Measurements from ENCODE around the gene CSAD.

CSAD gene

GRCh38 chr12:53176750-53177149, 4.0 kb downstream of the CSAD start:
- ChIA-PET CTCF (interaction anchor here (1.3 to 16.2 kb wide), 7 partner anchors 11 to 112 kb away, joined by 3 to 147 read pairs (median 3); no protein-coding TSS in a partner anchor), POLR2A (interaction anchor here (0.7 kb wide), 1 partner anchor 1133 kb away, joined by 3 read pairs; no protein-coding TSS in a partner anchor)
- no peak for DNase-seq (ENCODE audit: extremely low spot score)
- no peak for TF ChIP-seq CTCF (IDR thresholded peaks at IDR 0.05; ENCODE audit: control extremely low read depth, extremely low read depth, low read depth, missing control alignments)

- DNase-seq (ENCODE audit: extremely low spot score), result peak; percentile 24
Observed at GRCh38 chr12:53174881-53175491, 5.7 kb downstream of the CSAD start.

GRCh38 chr12:53173085-53173715, 7.5 kb downstream of the CSAD start:
- ChIA-PET CTCF (interaction anchor here (1.2 to 16.2 kb wide), 5 partner anchors 13 to 172 kb away, joined by 3 to 147 read pairs (median 5); no protein-coding TSS in a partner anchor), POLR2A (no interaction called here)
- no peak for DNase-seq (ENCODE audit: extremely low spot score)
- no peak for TF ChIP-seq CTCF (IDR thresholded peaks at IDR 0.05; ENCODE audit: control extremely low read depth, extremely low read depth, low read depth, missing control alignments)

More at GRCh38 chr12:53174881-53175491, 5.7 kb downstream of the CSAD start:
- ChIA-PET POLR2A (no interaction called here), CTCF (interaction anchor here (1.1 to 16.2 kb wide), 7 partner anchors 12 to 146 kb away, joined by 3 to 147 read pairs (median 5); partner anchors contain the start of gene AAAS)
- TF ChIP-seq CTCF (IDR thresholded peaks at IDR 0.05; ENCODE audit: control extremely low read depth, extremely low read depth, low read depth, missing control alignments), result peak; percentile 18

- no peak for DNase-seq (ENCODE audit: extremely low spot score)
- no peak for TF ChIP-seq CTCF (IDR thresholded peaks at IDR 0.05; ENCODE audit: control extremely low read depth, extremely low read depth, low read depth, missing control alignments)
- ChIA-PET CTCF (interaction anchor here (2.2 to 16.2 kb wide), 4 partner anchors 12 to 107 kb away, joined by 5 to 147 read pairs (median 8); no protein-coding TSS in a partner anchor), POLR2A (no interaction called here)
Observed at GRCh38 chr12:53172352-53172751, 8.4 kb downstream of the CSAD start.

GRCh38 chr12:53171725-53172329, 8.9 kb downstream of the CSAD start:
- ChIA-PET CTCF (interaction anchor here (1.1 to 16.2 kb wide), 6 partner anchors 11 to 150 kb away, joined by 3 to 147 read pairs (median 6); partner anchors contain the start of gene AAAS), POLR2A (no interaction called here)
- no peak for TF ChIP-seq CTCF (IDR thresholded peaks at IDR 0.05; ENCODE audit: control extremely low read depth, extremely low read depth, low read depth, missing control alignments)
- DNase-seq (ENCODE audit: extremely low spot score), result no peak
